ENCODE results near the gene PTPRM. TPM values are rescaled to one million over a fixed set of nuclear protein-coding genes. Genes with fewer than 3 reads are reported as not detected.

The PTPRM gene
- total and polyA plus RNA-seq, 7 donors, result 3.9 to 151 (median 62.8) TPM

DNA sequence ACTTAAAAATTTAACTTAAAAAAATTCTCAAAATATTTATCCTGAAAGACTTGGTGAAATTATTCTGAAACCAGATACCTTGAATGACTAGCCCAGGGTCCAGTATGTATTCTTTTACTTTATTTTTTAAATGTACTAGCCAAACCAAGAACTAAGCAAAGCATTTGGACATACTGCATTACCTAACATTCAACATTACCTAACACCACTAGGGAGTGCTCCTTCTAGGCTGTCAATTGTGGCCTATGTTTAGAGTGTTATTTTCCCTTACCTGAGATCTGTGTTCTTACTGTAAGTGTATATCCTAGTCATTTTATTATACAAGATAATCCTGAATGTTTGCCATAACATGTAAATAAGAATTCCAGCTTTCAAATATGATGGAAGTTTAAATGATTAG lies 496.6 kb downstream of the PTPRM start:
- Histone ChIP-seq H3K27me3 (no peaks in the 10 kb centered on the region), H3K9me3 (no peaks in the 10 kb centered on the region)

DNA sequence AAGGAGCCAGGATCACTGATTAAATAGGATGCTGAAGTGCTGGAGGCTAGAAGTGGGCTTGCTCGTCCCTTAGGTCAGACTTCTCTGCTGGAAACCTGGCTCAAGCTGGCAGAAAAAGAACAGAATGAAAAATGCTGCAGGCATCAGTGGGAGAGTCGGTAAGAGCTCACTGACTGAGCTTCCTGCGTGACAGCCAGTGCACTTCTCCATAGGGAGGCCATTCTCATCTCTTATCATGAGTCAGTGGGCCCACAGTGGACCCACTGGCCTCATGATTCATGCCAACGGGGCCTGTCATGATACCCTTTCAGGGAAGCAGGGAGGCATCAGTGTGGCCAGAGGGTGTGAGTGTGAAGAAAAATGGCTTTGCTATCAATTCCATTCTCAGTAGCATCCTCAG lies 498.2 kb downstream of the PTPRM start:
- H3K4me3 ChIP-seq, result no peak overlapping the region
- WGBS, 2 donors, result 85 to 92% methylated on average over 4 of the region's 4 CpGs
- H3K27me3 ChIP-seq, result no peaks in the 10 kb centered on the region
- H3K27ac ChIP-seq, result no peak overlapping the region
- H3K36me3 ChIP-seq, result peaks cover 0 to 5% (median 0%) of the 10 kb centered on the region in 4 donors
- H3K9me3 ChIP-seq, result no peaks in the 10 kb centered on the region
- no peaks in the 10 kb centered on the region for H3K4me1 ChIP-seq
- DNase-seq, result no peak
- intact Hi-C loops (cut with DNase I), result no loop called here
- no peak for TF ChIP-seq POLR2A (IDR thresholded peaks at IDR 0.05)
- no peak for TF ChIP-seq POLR2AphosphoS5 (IDR thresholded peaks at IDR 0.05)
- no peak for TF ChIP-seq EP300 (IDR thresholded peaks at IDR 0.05)
- TF ChIP-seq, protein P1, sequence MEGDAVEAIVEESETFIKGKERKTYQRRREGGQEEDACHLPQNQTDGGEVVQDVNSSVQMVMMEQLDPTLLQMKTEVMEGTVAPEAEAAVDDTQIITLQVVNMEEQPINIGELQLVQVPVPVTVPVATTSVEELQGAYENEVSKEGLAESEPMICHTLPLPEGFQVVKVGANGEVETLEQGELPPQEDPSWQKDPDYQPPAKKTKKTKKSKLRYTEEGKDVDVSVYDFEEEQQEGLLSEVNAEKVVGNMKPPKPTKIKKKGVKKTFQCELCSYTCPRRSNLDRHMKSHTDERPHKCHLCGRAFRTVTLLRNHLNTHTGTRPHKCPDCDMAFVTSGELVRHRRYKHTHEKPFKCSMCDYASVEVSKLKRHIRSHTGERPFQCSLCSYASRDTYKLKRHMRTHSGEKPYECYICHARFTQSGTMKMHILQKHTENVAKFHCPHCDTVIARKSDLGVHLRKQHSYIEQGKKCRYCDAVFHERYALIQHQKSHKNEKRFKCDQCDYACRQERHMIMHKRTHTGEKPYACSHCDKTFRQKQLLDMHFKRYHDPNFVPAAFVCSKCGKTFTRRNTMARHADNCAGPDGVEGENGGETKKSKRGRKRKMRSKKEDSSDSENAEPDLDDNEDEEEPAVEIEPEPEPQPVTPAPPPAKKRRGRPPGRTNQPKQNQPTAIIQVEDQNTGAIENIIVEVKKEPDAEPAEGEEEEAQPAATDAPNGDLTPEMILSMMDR (IDR thresholded peaks at IDR 0.05), result no peak

More for the DNA sequence above, 496.6 kb downstream of the PTPRM start:
- intact Hi-C loops (cut with DNase I), result no loop called here
- no peaks in the 10 kb centered on the region for H3K36me3 ChIP-seq
- DNase-seq, result no peak
- TF ChIP-seq EP300 (IDR thresholded peaks at IDR 0.05) (no peak), POLR2A (IDR thresholded peaks at IDR 0.05) (no peak), POLR2AphosphoS5 (IDR thresholded peaks at IDR 0.05) (no peak)
- TF ChIP-seq, protein P1 (IDR thresholded peaks at IDR 0.05), result no peak
- H3K4me1 ChIP-seq, result no peaks in the 10 kb centered on the region
- H3K27ac ChIP-seq, result no peak overlapping the region
- H3K4me3 ChIP-seq, result no peak overlapping the region

DNA sequence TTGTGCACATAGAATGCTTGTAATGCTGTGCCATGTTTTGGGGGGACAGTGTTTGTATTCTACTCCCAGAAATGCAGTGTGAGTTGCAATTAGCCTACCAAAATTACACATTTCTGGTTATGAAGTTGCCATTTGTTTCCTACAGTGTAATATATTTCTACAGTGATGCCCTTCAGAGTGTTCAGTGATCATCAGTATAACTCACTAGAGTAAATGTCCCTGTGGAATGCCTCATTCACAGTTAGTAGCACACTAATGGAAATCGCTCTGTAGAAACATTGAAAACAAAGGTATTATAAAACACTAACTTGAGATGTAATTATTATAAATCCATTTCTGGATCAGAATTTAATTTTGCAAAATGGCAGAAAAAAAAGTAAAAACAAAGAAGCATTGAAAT lies 498.7 kb downstream of the PTPRM start:
- Histone ChIP-seq H3K27me3 (no peaks in the 10 kb centered on the region), H3K9me3 (no peaks in the 10 kb centered on the region), H3K36me3 (peaks cover 0 to 5% (median 0%) of the 10 kb centered on the region in 4 donors), H3K4me3 (no peak overlapping the region), H3K4me1 (no peaks in the 10 kb centered on the region), H3K27ac (no peak overlapping the region)
- no peak for DNase-seq
- 93 to 94% methylated on average over 1 of the region's 1 CpG for WGBS, 2 donors
- intact Hi-C loops (cut with DNase I), result no loop called here
- no peak for TF ChIP-seq EP300 (IDR thresholded peaks at IDR 0.05)
- no peak for TF ChIP-seq POLR2AphosphoS5 (IDR thresholded peaks at IDR 0.05)
- TF ChIP-seq POLR2A (IDR thresholded peaks at IDR 0.05), result no peak
- TF ChIP-seq, protein P1 (IDR thresholded peaks at IDR 0.05), result no peak

DNA sequence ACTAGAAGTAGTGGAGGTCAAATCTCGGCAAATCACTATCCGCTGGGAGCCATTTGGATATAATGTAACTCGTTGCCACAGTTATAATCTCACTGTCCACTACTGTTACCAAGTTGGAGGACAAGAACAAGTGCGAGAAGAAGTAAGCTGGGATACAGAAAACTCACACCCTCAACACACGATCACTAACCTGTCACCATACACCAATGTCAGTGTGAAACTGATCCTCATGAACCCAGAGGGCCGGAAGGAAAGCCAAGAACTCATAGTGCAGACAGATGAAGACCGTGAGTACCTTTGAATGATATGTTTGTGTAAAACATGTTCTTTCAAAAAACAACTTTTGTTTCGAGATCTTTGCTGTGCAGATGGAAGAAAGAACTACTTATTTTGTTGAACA lies 502.6 kb downstream of the PTPRM start:
- no peaks in the 10 kb centered on the region for H3K27me3 ChIP-seq
- no peak for DNase-seq
- intact Hi-C loops (cut with DNase I), result no loop called here
- no peak overlapping the region for H3K4me3 ChIP-seq
- WGBS, 2 donors, result 91 to 93% methylated on average over 8 of the region's 8 CpGs
- no peaks in the 10 kb centered on the region for H3K9me3 ChIP-seq
- peaks cover 0 to 5% (median 0%) of the 10 kb centered on the region in 4 donors for H3K36me3 ChIP-seq
- no peak overlapping the region for H3K27ac ChIP-seq
- TF ChIP-seq POLR2A (IDR thresholded peaks at IDR 0.05), result no peak
- TF ChIP-seq EP300 (IDR thresholded peaks at IDR 0.05), result no peak
- H3K4me1 ChIP-seq, result no peaks in the 10 kb centered on the region

DNA sequence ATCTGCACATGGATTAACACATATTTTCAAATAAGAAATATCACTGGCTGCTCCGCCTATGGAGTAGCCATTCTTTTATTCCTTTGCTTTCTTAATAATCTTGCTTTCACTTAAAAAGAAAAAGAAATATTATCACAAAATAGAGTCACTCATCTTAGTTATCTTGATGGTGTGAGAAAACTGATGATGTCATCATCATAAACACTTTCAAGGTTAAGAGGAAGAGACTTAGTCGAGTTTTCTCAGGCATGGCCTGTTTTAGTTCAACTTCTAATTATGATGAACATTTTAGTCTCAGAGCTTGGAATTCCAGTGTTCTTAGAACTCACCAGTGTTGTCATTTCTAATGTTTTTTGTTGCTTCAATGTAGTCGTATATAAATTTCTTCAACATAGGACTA lies 506.1 kb downstream of the PTPRM start:
- Histone ChIP-seq H3K4me1 (no peaks in the 10 kb centered on the region), H3K27ac (no peak overlapping the region), H3K9me3 (no peaks in the 10 kb centered on the region), H3K27me3 (no peaks in the 10 kb centered on the region), H3K4me3 (no peak overlapping the region), H3K36me3 (peaks cover 0 to 8% (median 0%) of the 10 kb centered on the region in 4 donors)
- TF ChIP-seq POLR2A (IDR thresholded peaks at IDR 0.05) (no peak), POLR2AphosphoS5 (IDR thresholded peaks at IDR 0.05) (no peak), EP300 (IDR thresholded peaks at IDR 0.05) (no peak)
- TF ChIP-seq, protein P1 (IDR thresholded peaks at IDR 0.05), result no peak
- no peak for DNase-seq
- WGBS, 2 donors, result 67 to 83% methylated on average over 3 of the region's 3 CpGs
- intact Hi-C loops (cut with DNase I), result no loop called here

Measured in sigmoid colon (tissue), 7 donors.